Left renal cortex interstitium (tissue), 4 donors: ENCODE data around the gene CDC42SE2. TPM values are rescaled to one million over a fixed set of nuclear protein-coding genes. Genes with fewer than 3 reads are reported as not detected.

Experiments used
- DNase-seq, 4 donors: peaks; one replicate each; pipeline ENCODE4 v3.0.0-alpha.2; 2013; ENCODE audit warnings: low read depth in 4 of 4, low spot score in 2 of 4, missing footprints in 1 of 4
- polyA plus RNA-seq, 4 donors: library from polyadenylated mRNA; unstranded; fragments of 120-200 nt; gene quantifications; one replicate each; pipeline ENCODE4 v1.2.1, GENCODE V29; 2013; ENCODE audit not compliant: insufficient read length in 4 of 4

CDC42SE2 gene
- polyA plus RNA-seq, 4 donors, result 45.8 to 60.5 (median 50.8) TPM

DNA sequence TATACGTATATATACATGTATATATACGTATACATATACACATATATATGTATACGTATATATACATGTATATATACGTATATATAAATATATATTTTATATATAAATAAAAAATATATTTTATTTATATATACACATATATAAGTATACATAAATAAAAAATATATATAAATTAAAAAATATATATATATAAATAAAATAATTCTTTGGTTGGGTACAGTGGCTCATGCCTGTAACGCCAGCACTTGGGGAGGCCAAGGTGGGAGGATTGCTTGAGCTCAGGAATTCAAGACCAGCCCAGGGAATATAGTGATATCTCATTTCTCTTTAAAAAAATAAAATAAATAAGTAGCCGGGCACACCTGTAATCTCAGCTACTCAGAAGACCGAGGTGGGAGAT lies 155.0 kb downstream of the CDC42SE2 start:
- no peak for DNase-seq

DNA sequence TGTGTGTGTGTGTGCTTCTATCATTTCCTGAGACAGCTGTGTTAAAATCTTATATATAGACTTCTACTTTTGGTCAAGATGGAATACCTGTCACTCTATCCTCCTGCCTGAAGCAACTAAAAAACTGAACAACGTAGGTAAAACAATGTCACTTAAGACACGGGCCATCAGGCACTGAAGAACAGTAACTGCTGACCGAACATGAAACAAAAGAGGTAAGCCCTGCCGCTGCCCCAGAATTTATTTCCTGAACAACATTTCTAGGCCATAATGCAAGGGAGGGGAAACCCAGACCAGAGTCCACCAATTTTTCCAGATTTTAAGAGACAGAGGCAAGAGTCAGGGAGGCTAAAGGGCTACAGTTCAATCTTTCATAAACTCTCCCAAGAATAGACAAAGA lies 156.0 kb downstream of the CDC42SE2 start:
- DNase-seq, result peak in 1 of 4 donors; percentile 4

DNA sequence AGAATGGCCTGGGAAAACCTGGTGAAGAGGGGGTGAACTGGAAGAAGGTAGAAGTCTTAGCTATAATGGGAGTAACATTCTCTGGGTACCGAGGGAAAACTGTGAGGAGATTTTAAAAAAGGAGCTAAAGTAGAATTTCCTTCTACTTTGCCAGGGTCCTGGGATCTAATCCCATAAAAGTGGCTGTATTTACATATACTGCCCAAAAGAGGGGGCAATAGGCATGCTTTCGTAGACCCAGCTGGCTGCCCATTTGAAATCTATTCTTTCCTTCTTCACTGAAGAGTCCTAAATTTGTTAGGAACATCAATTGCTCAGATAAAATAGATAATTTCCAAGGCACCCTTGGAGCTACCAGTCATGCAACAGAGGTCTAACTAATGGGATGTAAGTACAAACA lies 159.2 kb downstream of the CDC42SE2 start:
- no peak for DNase-seq

DNA sequence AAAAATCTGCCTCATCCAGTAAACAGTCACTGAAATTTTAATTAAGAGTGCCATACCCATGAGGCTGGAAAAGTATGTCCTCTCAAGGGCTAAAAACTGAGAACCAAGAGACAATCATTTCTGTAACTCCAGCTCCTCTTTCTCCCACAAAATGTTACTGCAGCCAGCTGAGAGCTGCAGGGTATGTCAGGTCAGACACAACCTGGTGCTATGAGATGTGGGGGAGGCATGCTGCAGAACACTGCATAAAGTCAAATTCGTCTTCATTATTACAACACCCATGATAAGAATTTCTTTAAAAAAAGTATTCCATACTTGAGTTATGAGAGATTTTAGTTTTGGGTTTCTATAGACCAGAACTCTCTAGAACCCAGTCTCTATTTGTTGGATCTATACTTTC lies 162.2 kb downstream of the CDC42SE2 start:
- no peak for DNase-seq

DNA sequence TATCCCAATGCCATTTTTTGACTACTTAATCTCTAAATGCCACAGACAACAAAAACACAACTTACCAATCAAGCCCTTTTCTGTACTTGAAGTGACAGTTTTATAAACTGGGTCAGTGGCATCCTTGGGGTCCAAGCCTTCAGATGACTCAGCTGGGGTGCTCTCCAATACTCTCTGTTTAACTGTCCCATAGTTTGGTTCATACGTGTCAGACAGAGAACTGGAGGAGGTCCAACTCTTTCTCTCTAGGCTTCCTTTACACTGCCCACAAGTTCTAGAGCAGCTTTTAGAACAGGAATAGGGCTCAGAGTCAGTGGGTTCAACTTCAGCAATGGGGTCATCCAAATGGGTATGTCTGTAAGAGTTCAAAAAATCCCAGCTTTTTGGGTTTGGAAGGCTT lies 166.9 kb downstream of the CDC42SE2 start:
- DNase-seq, result no peak

DNA sequence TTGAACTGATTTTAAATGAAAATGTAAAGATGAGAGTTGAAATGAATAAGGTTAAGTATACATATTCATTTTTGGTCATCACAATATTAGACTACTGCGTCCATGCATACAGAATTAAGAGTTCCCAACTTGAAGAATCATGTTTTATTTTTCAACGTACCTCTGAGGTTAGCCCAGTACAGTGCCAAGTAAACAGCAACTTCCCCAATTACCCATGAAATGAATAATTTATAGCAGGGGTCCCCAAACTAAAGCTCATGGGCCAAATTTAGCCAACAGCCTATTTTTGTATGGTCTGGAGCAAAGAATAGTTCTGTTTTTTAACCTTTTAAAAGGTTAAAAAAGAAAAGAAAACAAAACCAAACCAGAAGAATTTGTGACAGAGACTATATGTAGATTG lies 167.9 kb downstream of the CDC42SE2 start:
- DNase-seq, result no peak

DNA sequence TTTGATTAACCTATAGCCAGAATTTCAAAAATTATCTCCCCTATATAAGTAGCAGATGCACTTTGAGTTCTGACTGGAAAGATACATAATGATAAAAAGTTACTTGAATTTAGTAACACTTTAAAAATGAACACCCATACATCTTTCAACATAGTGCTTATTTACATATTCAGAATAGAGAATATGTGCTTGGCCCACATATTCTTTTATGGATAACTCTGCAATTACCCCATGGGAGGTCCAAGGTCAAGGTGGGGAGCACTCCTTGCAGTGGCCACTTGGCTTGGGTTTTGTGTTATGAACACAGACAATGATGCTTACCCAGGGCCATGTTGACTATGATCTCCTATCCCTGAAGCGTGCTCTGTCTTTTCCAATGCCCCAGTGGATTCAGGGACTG lies 169.3 kb downstream of the CDC42SE2 start:
- DNase-seq, result no peak

DNA sequence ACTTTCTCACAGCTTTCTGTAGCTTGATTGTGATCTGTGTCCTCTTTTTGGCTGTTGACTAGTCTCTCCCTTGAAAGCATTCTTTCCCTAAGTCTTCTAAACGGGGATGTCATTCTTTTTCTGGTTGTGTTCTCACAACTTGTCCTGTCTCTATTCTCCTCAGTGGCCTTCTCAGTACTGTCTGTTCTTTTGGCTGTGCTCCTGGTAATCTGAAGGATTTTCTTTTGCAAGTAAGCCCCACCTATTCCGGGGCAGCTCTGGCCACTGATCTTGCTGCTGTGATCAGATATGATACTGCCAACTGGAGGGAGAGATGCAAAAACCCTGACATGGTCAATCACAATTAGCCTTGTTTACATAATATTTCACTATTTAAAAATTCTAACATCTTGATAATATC lies 172.2 kb downstream of the CDC42SE2 start:
- DNase-seq, result no peak

DNA sequence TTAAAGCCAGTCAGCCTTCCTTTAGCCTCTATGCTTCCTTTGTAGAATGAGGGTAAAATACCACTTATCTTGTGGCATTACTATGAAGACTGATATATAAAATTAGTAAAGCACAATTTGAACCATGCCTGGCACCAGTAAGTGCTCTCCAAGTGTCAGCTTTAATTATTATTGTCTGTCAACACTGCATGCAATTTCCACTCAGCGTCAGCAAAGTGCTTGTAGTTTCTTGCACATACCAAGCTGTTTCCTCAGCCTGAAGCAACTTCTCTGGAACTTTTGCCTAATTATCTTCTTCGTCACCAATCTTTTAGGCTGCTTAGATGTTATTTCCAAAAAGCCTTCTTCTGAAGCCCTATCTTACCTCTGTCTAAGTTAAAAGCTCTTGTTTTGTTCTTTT lies 177.3 kb downstream of the CDC42SE2 start:
- DNase-seq, result no peak

Other genes with a start within 250 kb of the CDC42SE2 start
- gene HINT1, start 98.8 kb upstream of the CDC42SE2 start, polyA plus RNA-seq, result 100 to 1,000 TPM; 336 to 478 (median 423) TPM
- gene LYRM7, start 93.1 kb upstream of the CDC42SE2 start, polyA plus RNA-seq, result 10 to 100 TPM; 12.4 to 16.4 (median 12.6) TPM